ENCODE data around the gene EHBP1L1.

Gene EHBP1L1

GRCh38 chr11:65556470-65557279, 19.2 kb upstream of the EHBP1L1 start:
- no CpG with 5 or more reads among the region's 12 CpGs for WGBS (ENCODE audit: extremely low coverage, insufficient coverage, insufficient read length)

GRCh38 chr11:65557280-65558001, 18.4 kb upstream of the EHBP1L1 start:
- Histone ChIP-seq H3K27ac (ENCODE audit: low read depth, low read length) (peak overlapping the region; percentile 73), H3K23ac (ENCODE audit: low read length) (no peak overlapping the region), H3K79me1 (ENCODE audit: low read length) (peaks cover 30% of the 10 kb centered on the region), H2BK5ac (ENCODE audit: low read depth, low read length, poor library complexity) (no peak overlapping the region), H4K12ac (ENCODE audit: low read depth, low read length) (peak overlapping the region; percentile 31), H2AK5ac (ENCODE audit: low read length) (peak overlapping the region; percentile 66), H3K79me2 (ENCODE audit: control insufficient read depth, insufficient read depth, low read length, poor library complexity) (peaks cover 6% of the 10 kb centered on the region), H3K18ac (ENCODE audit: low read length) (peak overlapping the region; percentile 48), H3K9ac (ENCODE audit: low read length) (no peak overlapping the region), H3K9me3 (ENCODE audit: insufficient read depth, low read depth, low read length) (no peaks in the 10 kb centered on the region), H2BK12ac (ENCODE audit: low read length) (peak overlapping the region; percentile 56), H3K4me1 (ENCODE audit: control insufficient read depth in 1 of 2, insufficient read depth in 2 of 2, low read length in 2 of 2) (peaks cover 40 to 50% of the 10 kb centered on the region in 2 experiments), H3K4me3 (ENCODE audit: low read depth, low read length) (no peak overlapping the region), H4K91ac (ENCODE audit: low read depth, low read length) (peak overlapping the region; percentile 87), H3K14ac (ENCODE audit: low read length) (peak overlapping the region; percentile 74), H2AFZ (ENCODE audit: insufficient read depth, low read length, poor library complexity) (peak overlapping the region; percentile 23), H3K27me3 (ENCODE audit: insufficient read depth, low read length) (no peaks in the 10 kb centered on the region), H3K36me3 (ENCODE audit: control insufficient read depth in 1 of 2, insufficient read depth in 2 of 2, low read length in 2 of 2) (no peaks in the 10 kb centered on the region), H4K8ac (ENCODE audit: low read depth, low read length) (peak overlapping the region; percentile 82), H2BK120ac (ENCODE audit: insufficient read depth, low read length, poor library complexity) (peak overlapping the region; percentile 4), H3K4me2 (ENCODE audit: low read length) (peak overlapping the region; percentile 62), H3K4ac (ENCODE audit: low read depth, low read length) (peak overlapping the region; percentile 28)
- DNase-seq = no peak
- WGBS (ENCODE audit: extremely low coverage, insufficient coverage, insufficient read length) = no CpG with 5 or more reads among the region's 47 CpGs

More at GRCh38 chr11:65556470-65557279, 19.2 kb upstream of the EHBP1L1 start:
- Histone ChIP-seq H2AFZ (ENCODE audit: insufficient read depth, low read length, poor library complexity) (no peak overlapping the region), H3K79me2 (ENCODE audit: control insufficient read depth, insufficient read depth, low read length, poor library complexity) (peaks cover 6% of the 10 kb centered on the region), H2BK5ac (ENCODE audit: low read depth, low read length, poor library complexity) (no peak overlapping the region), H3K9me3 (ENCODE audit: insufficient read depth, low read depth, low read length) (no peaks in the 10 kb centered on the region), H2AK5ac (ENCODE audit: low read length) (no peak overlapping the region), H3K23ac (ENCODE audit: low read length) (no peak overlapping the region), H2BK120ac (ENCODE audit: insufficient read depth, low read length, poor library complexity) (peak overlapping the region; percentile 4), H3K4me2 (ENCODE audit: low read length) (peak overlapping the region; percentile 62), H3K4me3 (ENCODE audit: low read depth, low read length) (no peak overlapping the region), H3K18ac (ENCODE audit: low read length) (no peak overlapping the region), H3K4me1 (ENCODE audit: control insufficient read depth in 1 of 2, insufficient read depth in 2 of 2, low read length in 2 of 2) (peaks cover 40 to 50% of the 10 kb centered on the region in 2 experiments), H4K12ac (ENCODE audit: low read depth, low read length) (no peak overlapping the region), H3K36me3 (ENCODE audit: control insufficient read depth in 1 of 2, insufficient read depth in 2 of 2, low read length in 2 of 2) (no peaks in the 10 kb centered on the region), H4K91ac (ENCODE audit: low read depth, low read length) (peak overlapping the region; percentile 87), H2BK12ac (ENCODE audit: low read length) (no peak overlapping the region), H3K79me1 (ENCODE audit: low read length) (peaks cover 30% of the 10 kb centered on the region), H4K8ac (ENCODE audit: low read depth, low read length) (no peak overlapping the region), H3K4ac (ENCODE audit: low read depth, low read length) (no peak overlapping the region), H3K14ac (ENCODE audit: low read length) (no peak overlapping the region), H3K27me3 (ENCODE audit: insufficient read depth, low read length) (no peaks in the 10 kb centered on the region), H3K9ac (ENCODE audit: low read length) (no peak overlapping the region), H3K27ac (ENCODE audit: low read depth, low read length) (no peak overlapping the region)
- DNase-seq = peak in 1 of 2 donors; percentile 36

- H3K79me1 ChIP-seq (ENCODE audit: low read length) = peaks cover 30% of the 10 kb centered on the region
- H3K14ac ChIP-seq (ENCODE audit: low read length) = peak within 1 kb of the TSS; percentile 80
- H2BK120ac ChIP-seq (ENCODE audit: insufficient read depth, low read length, poor library complexity) = peak within 1 kb of the TSS; percentile 85
- peak within 1 kb of the TSS; percentile 81 for H4K12ac ChIP-seq (ENCODE audit: low read depth, low read length)
- no peaks in the 10 kb centered on the region for H3K27me3 ChIP-seq (ENCODE audit: insufficient read depth, low read length)
- peak within 1 kb of the TSS; percentile 92 for H4K8ac ChIP-seq (ENCODE audit: low read depth, low read length)
- peak within 1 kb of the TSS; percentile 51 for H3K4me3 ChIP-seq (ENCODE audit: low read depth, low read length)
- peak within 1 kb of the TSS; percentile 85 for H3K18ac ChIP-seq (ENCODE audit: low read length)
- WGBS (ENCODE audit: extremely low coverage, insufficient coverage, insufficient read length) = no CpG with 5 or more reads among the region's 79 CpGs
- peak within 1 kb of the TSS; percentile 59 for H3K4ac ChIP-seq (ENCODE audit: low read depth, low read length)
- peak; percentile 67 to 80 for DNase-seq
- no peaks in the 10 kb centered on the region for H3K9me3 ChIP-seq (ENCODE audit: insufficient read depth, low read depth, low read length)
- H2BK5ac ChIP-seq (ENCODE audit: low read depth, low read length, poor library complexity) = peak within 1 kb of the TSS; percentile 82
- no peaks in the 10 kb centered on the region for H3K36me3 ChIP-seq (ENCODE audit: control insufficient read depth in 1 of 2, insufficient read depth in 2 of 2, low read length in 2 of 2)
- peak within 1 kb of the TSS; percentile 62 for H3K4me2 ChIP-seq (ENCODE audit: low read length)
- no peak within 1 kb of the TSS for H3K23ac ChIP-seq (ENCODE audit: low read length)
- H2BK12ac ChIP-seq (ENCODE audit: low read length) = peak within 1 kb of the TSS; percentile 56
- H3K79me2 ChIP-seq (ENCODE audit: control insufficient read depth, insufficient read depth, low read length, poor library complexity) = peaks cover 6% of the 10 kb centered on the region
- peak within 1 kb of the TSS; percentile 93 for H4K91ac ChIP-seq (ENCODE audit: low read depth, low read length)
- peak within 1 kb of the TSS; percentile 75 for H2AFZ ChIP-seq (ENCODE audit: insufficient read depth, low read length, poor library complexity)
- H3K4me1 ChIP-seq (ENCODE audit: control insufficient read depth in 1 of 2, insufficient read depth in 2 of 2, low read length in 2 of 2) = peaks cover 40 to 50% of the 10 kb centered on the region in 2 experiments
- H3K27ac ChIP-seq (ENCODE audit: low read depth, low read length) = peak within 1 kb of the TSS; percentile 73
- H3K9ac ChIP-seq (ENCODE audit: low read length) = no peak within 1 kb of the TSS
- H2AK5ac ChIP-seq (ENCODE audit: low read length) = peak within 1 kb of the TSS; percentile 66
Measured at GRCh38 chr11:65558002-65558929, 17.6 kb upstream of the EHBP1L1 start, which contains the start of gene LTBP3. Gene LTBP3 (minus strand): TSS chr11:65558359. CDS start chr11:65557959, 400 bp downstream.

Data from trophoblast cell (in vitro differentiated cells and primary cell).